Breast epithelium (tissue), 4 donors: ENCODE data around the gene RXFP4. TPM values are rescaled to one million over a fixed set of nuclear protein-coding genes. Genes with fewer than 3 reads are reported as not detected.

Source experiments
- DNase-seq, 2 donors: peaks; one replicate each; pipeline ENCODE4 v3.0.0-alpha.2; 2019; ENCODE audit warnings: low spot score in 2 of 2
- H3K27ac ChIP-seq, 2 donors: fragments of 200-600 bp; sonication (generic) in 1 of 2; one replicate each; pipeline ENCODE4 v1.5.1; 2016 to 2019; ENCODE audit warnings: mild to moderate bottlenecking in 1 of 2
- H3K27me3 ChIP-seq, 2 donors: fragments of 200-600 bp; sonication (generic) in 1 of 2; one replicate each; pipeline versions ENCODE4 v1.5.1 to v1.6.0; 2017 to 2019; ENCODE audit warnings: control low read depth in 1 of 2, mild to moderate bottlenecking in 1 of 2
- H3K36me3 ChIP-seq: fragments of 200-600 bp; one replicate; pipeline ENCODE4 v1.5.1; 2019
- H3K4me1 ChIP-seq, 2 donors: fragments of 200-600 bp; sonication (generic); one replicate each; pipeline ENCODE4 v1.5.1; 2016 to 2019; ENCODE audit warnings: control low read depth in 1 of 2
- H3K4me3 ChIP-seq, 3 donors: fragments of 200-600 bp; sonication (generic); 1 replicate in 2 of 3; 2 replicates in 1 of 3; pipeline ENCODE4 v1.5.1; 2016 to 2019; ENCODE audit warnings: mild to moderate bottlenecking in 3 of 3, moderate library complexity in 2 of 3
- H3K9me3 ChIP-seq, 2 donors: fragments of 200-600 bp; sonication (generic) in 1 of 2; one replicate each; pipeline ENCODE4 v1.5.1; 2016 to 2019; ENCODE audit warnings: control low read depth in 1 of 2
- POLR2A ChIP-seq: fragments of 450-650 bp; IDR thresholded peaks from one replicate; pipeline ENCODE4 v1.6.1; 2016; ENCODE audit warnings: antibody characterized with exemption, mild to moderate bottlenecking, moderate library complexity
- POLR2AphosphoS5 ChIP-seq, 3 donors: sonication (generic); formaldehyde crosslinking; IDR thresholded peaks; one replicate each; pipeline ENCODE4 v1.6.1; 2017; ENCODE audit warnings: antibody characterized with exemption in 3 of 3
- intact Hi-C: fragments of 100-400 bp; cut with DNase I; formaldehyde crosslinking; loops from one replicate; pipeline ENCODE4 v1.15.1; 2023; ENCODE audit warnings: low total_unique reads
- total RNA-seq, 3 donors: library from RNA; depleted of rRNA; stranded (reverse); fragments of >200 nt; gene quantifications; one replicate each; pipeline ENCODE4 v1.1.0, GENCODE V29; 2016
- TF ChIP-seq, protein P1 (sequence below), 3 donors: fragments of 450-650 bp; IDR thresholded peaks; one replicate each; pipeline ENCODE4 v1.5.1; 2016 to 2017; ENCODE audit warnings: antibody characterized with exemption in 3 of 3, mild to moderate bottlenecking in 3 of 3, moderate library complexity in 3 of 3

RXFP4 gene
- total RNA-seq, 3 donors from 2014 or later: not detected

DNA sequence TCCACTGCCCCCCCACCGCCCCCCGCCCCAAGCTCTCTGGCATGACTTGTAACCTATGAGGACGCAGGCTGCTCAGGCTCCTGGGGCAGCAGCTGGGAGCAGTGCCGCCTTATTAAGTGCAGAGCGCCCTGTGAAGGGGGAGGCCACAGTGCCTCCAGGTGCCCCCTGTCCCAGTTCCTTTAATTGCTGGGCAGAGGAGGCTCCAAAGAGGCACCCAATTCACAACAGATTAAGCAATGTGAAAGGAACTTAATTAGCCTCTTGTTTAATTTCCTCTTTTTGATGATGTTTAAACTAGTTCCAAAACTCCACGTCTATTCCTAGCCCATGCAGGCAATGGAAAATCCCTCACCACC is 3.0 kb downstream of the RXFP4 start:
- Histone ChIP-seq H3K27me3 (no peaks in the 10 kb centered on the region), H3K4me3 (no peak overlapping the region), H3K9me3 (no peaks in the 10 kb centered on the region), H3K4me1 (peaks cover 0 to 27% of the 10 kb centered on the region in 2 donors), H3K27ac (peak overlapping the region; percentile 8 to 40), H3K36me3 (peaks cover 3% of the 10 kb centered on the region)
- DNase-seq: no peak
- intact Hi-C loops: loop anchor here (5.0 kb wide), 1 partner anchor 43 kb away; no protein-coding TSS in a partner anchor
- TF ChIP-seq POLR2AphosphoS5 (IDR thresholded peaks at IDR 0.05) (no peak), POLR2A (no peak)
- TF ChIP-seq, protein P1, sequence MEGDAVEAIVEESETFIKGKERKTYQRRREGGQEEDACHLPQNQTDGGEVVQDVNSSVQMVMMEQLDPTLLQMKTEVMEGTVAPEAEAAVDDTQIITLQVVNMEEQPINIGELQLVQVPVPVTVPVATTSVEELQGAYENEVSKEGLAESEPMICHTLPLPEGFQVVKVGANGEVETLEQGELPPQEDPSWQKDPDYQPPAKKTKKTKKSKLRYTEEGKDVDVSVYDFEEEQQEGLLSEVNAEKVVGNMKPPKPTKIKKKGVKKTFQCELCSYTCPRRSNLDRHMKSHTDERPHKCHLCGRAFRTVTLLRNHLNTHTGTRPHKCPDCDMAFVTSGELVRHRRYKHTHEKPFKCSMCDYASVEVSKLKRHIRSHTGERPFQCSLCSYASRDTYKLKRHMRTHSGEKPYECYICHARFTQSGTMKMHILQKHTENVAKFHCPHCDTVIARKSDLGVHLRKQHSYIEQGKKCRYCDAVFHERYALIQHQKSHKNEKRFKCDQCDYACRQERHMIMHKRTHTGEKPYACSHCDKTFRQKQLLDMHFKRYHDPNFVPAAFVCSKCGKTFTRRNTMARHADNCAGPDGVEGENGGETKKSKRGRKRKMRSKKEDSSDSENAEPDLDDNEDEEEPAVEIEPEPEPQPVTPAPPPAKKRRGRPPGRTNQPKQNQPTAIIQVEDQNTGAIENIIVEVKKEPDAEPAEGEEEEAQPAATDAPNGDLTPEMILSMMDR (IDR thresholded peaks at IDR 0.05): no peak

DNA sequence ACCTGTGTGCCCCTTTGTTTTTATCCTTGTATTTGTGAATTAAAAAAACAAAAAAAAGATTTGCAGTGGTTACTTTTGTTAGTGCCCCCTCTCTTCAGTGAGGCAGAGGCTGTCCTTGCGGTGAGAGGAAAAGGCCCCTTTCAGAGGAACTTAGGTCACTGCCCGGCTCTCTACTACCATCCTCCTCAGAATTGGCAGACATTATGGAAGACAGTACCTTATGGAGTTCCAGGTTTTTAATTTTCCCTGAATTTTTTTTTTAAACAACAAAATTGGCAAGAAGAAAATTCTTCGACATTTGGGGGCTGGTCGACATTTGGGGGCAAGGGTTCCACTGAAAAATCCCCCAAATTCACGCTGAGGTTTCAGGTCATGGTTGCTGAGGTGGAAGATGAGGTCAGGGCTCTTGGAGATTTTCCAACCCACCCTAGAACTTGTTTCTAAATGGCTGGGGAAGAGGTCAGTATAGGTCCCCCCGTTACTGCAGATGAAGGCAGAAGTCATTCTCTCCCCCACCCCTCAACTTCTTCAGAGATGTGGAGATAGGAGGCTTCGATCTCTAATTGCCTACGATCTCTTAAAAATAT is 5.3 kb downstream of the RXFP4 start:
- Histone ChIP-seq H3K4me1 (peaks cover 0 to 13% of the 10 kb centered on the region in 2 donors), H3K27me3 (no peaks in the 10 kb centered on the region), H3K36me3 (peaks cover 18% of the 10 kb centered on the region), H3K27ac (peak overlapping the region; percentile 3 to 59), H3K4me3 (no peak overlapping the region), H3K9me3 (no peaks in the 10 kb centered on the region)
- DNase-seq: no peak
- intact Hi-C loops: no loop called here
- TF ChIP-seq, protein P1 (IDR thresholded peaks at IDR 0.05): no peak
- TF ChIP-seq POLR2AphosphoS5 (IDR thresholded peaks at IDR 0.05) (no peak), POLR2A (no peak)

DNA sequence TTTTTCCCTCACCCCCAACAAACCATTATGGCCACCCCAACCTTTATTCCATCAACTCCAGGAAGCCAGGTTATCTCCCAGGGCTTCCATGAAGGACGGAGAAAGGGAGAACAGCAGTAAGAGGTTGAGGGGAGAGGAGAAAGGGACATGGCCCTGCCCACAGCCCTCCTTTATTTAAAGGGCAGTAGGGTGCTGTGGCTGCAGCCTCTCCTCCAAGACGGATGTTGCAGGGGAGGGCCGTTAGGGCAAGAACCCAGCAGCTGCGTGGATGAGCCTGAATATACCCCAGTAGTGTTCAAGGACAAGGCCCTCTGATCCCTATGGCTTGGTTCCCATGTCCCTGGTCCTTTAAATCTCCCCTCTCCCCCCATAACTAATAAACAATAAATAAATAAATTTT is 5.9 kb downstream of the RXFP4 start:
- Histone ChIP-seq H3K36me3 (peaks cover 18% of the 10 kb centered on the region), H3K4me3 (no peak overlapping the region), H3K27ac (no peak overlapping the region), H3K9me3 (no peaks in the 10 kb centered on the region), H3K27me3 (no peaks in the 10 kb centered on the region), H3K4me1 (peaks cover 0 to 10% of the 10 kb centered on the region in 2 donors)
- intact Hi-C loops: no loop called here
- TF ChIP-seq, protein P1 (IDR thresholded peaks at IDR 0.05): no peak
- TF ChIP-seq POLR2A (no peak), POLR2AphosphoS5 (IDR thresholded peaks at IDR 0.05) (no peak)
- no peak for DNase-seq

DNA sequence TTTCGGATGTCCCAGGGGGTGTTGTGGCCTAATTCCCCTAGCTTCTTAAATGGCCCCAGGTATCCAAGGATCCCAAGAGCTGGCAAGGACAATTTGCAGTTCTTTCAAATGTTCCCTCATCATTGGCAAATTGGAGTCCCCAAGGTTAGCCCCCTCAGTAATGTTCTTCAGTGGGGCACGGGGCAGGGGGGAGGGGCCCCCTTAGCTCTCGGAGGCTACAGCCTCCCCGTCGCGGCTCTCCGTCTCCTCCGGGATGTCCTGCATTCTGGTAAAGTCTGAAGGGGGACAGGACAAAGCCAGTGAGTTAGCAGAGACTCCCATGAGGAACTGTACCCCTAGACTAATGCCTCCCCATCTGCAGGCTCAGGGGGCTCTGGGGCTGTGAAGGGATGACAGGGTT is 6.3 kb downstream of the RXFP4 start:
- peaks cover 18% of the 10 kb centered on the region for H3K36me3 ChIP-seq
- TF ChIP-seq POLR2A (no peak), POLR2AphosphoS5 (IDR thresholded peaks at IDR 0.05) (no peak)
- TF ChIP-seq, protein P1 (IDR thresholded peaks at IDR 0.05): no peak
- peaks cover 0 to 6% of the 10 kb centered on the region in 2 donors for H3K4me1 ChIP-seq
- H3K27me3 ChIP-seq: no peaks in the 10 kb centered on the region
- no peaks in the 10 kb centered on the region for H3K9me3 ChIP-seq
- H3K4me3 ChIP-seq: no peak overlapping the region
- DNase-seq: no peak
- intact Hi-C loops: no loop called here
- H3K27ac ChIP-seq: no peak overlapping the region

DNA sequence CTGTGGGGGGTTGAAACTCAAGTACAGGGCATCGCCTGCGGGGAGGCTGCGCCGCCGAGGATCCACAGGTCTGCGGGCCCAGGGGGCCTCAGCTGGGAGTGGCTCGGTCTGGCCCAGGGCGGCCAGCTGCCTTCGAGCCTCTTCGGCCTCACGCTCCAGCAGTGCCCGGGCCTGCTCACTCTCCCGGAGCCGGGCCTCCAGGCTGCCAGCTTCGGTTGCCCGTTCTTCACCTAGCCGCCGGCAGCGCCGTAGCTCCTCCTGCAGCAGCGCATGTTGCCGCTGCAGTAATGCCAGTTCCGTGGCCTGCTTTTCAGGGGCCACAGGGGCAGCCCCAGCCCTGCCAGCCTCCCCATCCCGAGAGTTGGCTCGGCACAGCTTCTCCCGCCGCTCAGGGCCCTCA is 9.4 kb downstream of the RXFP4 start:
- Histone ChIP-seq H3K9me3 (no peaks in the 10 kb centered on the region), H3K4me3 (no peak overlapping the region), H3K27me3 (no peaks in the 10 kb centered on the region), H3K27ac (no peak overlapping the region), H3K4me1 (no peaks in the 10 kb centered on the region), H3K36me3 (peaks cover 18% of the 10 kb centered on the region)
- DNase-seq: no peak
- intact Hi-C loops: no loop called here
- TF ChIP-seq, protein P1 (IDR thresholded peaks at IDR 0.05): no peak
- TF ChIP-seq POLR2AphosphoS5 (IDR thresholded peaks at IDR 0.05) (no peak), POLR2A (no peak)
